GM19239 (cell line): Measurements from ENCODE around the gene ARVCF.

Experiments
- DNase-seq: peaks from one replicate; pipeline ENCODE4 v3.0.0; 2011; ENCODE audit warnings: low spot score; ENCODE audit not compliant: insufficient read length
- FAIRE-seq: peaks from 2 replicates; lab custom pipeline; 2011; peaks lifted over from hg19 to GRCh38; lab: Jason Lieb, UNC

Gene ARVCF

DNA sequence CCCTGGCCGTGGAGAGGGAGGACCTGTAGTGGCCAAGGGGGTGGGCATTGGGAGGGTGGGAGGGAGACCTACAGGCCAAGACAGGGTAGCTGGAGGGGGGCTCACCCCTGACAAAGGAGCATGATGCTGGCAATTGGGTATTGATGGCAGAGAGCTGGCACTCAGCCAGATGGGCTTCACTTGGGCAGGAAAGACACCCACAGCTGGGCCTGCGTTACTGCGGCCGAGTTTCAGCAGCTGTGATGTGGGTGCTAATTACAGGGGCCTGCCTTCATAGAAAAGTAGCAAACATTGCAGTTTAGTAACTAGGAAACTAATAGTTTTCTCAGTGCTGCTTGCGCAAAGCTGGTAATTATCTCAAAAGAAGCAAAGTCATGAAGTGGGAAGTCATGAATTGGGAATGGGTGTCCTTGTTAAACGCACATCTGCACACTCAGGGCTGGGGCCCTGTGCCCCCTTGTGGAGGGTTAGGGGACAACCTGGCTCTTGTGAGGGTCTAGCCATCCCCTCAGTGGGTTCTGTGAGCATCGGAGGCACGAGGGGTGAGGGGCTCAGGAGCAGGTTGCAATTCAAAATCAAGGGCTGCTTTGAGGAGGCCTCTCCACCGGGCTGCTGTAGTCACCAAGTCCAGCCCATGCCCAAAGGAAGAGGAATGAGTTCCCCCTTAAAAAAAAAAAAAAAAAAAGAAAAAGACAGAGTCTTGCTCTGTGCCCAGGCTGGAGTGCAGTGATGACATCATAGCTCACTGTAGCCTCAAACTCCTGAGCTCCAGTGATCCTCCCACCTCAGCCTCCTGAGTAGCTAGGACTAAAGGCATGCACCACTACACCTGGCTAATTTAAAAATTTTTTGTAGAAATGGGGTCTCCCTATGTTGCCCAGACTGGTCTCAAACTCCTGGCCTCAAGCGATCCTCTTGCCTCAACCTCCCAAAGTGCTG lies 50.6 kb downstream of the ARVCF start:
- DNase-seq (no peak), FAIRE-seq (no peak)

DNA sequence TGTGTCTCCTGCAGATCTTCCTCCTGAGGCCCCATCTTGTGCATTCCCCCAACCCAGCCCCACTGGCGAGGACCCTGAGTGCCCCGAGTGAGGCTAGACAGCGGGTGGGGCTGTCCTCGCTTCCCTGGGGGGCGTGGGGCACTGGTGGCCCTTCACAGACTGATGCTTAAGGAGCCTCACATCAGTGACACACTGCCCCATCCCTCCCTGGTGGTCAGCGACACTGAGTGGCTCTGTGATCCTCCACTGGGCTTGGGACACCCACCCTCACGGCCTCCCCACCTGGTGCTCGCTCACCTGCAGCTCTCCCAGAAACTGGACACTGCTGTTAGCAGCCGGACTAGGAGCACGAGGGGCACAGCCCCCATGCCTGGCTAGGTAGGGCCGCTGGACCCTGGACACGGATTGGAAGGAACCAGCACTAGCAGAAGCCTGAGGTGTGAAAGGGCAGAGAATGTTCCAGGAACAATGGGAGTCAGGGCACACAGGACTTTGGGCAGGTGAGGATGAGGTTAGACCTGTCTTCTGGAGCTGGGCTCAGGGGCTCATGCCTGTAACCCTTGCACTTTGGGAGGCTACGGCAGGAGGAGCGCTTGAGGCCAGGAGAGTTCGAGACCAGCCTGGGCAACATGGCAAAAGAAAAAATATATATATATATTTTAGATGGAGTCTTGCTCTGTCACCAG lies 51.8 kb downstream of the ARVCF start:
- FAIRE-seq (no peak), DNase-seq (no peak)

DNA sequence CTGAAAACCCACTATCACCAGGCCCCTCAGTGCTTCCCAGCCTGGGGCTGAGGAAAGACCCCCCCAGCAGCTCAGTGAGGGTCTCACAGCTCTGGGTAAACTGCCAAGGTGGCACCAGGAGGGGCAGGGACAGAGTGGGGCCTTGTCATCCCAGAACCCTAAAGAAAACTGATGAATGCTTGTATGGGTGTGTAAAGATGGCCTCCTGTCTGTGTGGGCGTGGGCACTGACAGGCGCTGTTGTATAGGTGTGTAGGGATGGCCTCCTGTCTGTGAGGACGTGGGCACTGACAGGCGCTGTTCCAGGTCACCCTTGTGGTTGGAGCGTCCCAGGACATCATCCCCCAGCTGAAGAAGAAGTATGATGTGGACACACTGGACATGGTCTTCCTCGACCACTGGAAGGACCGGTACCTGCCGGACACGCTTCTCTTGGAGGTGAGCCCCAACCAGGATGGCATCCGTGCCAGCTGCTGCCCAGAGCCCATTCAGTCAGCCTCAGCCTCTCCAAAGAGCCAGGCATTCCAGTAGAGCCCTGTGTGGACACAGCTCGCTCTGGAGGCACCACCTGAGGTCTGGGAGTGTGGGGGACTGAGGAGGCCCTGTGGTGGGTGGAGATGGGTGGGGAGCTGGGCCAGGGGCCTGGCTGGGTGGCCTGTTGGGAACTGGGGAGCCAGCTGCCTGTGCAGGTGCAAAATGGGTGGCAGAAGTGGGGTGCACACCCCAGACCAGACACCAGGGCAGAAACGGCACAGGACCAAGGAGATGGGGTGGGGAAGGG lies 52.6 kb downstream of the ARVCF start:
- FAIRE-seq, result no peak

DNA sequence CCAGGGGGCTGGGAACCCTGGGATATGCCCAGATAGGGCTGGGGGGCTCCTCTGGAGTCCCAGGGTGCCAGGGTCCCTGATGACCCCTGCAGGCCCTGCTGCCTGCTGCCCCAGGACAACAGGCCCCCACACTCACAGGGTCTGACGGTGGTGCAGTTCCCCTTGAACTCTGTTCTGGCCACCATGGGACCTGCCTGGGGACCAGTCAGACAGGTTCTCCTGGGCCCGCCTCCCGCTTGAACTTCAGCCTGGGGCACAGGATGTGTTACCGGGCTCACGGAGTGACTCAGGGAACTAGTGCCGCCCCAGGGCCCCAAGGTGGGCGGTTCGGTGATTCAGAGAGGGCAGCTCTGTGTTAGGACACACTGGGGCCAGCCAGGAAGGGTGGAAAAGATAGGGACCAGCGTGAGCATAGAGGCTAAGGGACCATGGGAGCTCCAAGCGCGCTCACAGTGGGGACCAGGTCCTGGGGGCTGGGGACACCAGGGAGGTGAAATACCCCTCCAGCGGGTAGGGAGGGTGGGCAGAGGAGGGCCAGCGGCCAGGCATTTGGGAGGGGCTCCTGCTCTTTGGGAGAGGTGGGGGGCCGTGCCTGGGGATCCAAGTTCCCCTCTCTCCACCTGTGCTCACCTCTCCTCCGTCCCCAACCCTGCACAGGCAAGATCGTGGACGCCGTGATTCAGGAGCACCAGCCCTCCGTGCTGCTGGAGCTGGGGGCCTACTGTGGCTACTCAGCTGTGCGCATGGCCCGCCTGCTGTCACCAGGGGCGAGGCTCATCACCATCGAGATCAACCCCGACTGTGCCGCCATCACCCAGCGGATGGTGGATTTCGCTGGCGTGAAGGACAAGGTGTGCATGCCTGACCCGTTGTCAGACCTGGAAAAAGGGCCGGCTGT lies 53.5 kb downstream of the ARVCF start:
- FAIRE-seq (no peak), DNase-seq (no peak)

More for the DNA sequence above, 52.6 kb downstream of the ARVCF start:
- DNase-seq, result no peak

DNA sequence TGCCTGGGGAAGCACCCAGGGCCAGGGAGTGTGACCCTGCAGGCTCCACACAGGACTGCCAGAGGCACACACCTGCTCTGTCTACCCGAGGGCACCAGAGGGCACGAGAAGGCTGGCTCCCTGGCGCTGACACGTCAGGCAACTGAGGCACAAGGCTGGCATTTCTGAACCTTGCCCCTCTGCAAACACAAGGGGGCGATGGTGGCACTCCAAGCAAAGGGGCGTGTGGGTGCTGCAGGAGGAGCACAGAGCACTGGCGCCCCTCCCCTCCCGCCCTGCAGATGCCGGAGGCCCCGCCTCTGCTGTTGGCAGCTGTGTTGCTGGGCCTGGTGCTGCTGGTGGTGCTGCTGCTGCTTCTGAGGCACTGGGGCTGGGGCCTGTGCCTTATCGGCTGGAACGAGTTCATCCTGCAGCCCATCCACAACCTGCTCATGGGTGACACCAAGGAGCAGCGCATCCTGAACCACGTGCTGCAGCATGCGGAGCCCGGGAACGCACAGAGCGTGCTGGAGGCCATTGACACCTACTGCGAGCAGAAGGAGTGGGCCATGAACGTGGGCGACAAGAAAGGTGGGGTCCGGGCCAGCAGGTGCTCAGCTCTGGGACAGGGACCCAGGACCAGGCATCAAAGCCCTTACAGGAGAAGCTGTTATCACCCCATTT lies 54.2 kb downstream of the ARVCF start:
- DNase-seq, result peak; percentile 70
- no peak for FAIRE-seq

DNA sequence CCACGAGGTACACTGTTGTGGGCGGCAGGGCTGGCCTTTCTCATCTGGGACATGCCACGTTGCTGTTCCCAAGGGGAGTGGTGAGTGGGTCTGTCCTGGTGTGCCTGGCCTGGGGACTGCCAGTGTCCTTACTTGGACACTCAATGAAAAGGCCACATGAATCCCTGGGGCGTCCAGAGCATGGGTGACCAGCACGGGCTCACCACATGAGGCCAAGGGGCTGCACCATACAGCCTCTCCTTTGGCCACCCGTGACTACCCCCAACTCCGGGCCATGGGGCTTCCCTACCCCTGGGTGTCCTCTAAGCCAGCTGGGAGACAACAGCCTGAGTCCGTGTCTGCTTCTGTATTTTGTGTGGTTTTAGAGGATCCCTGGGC lies 54.8 kb downstream of the ARVCF start:
- DNase-seq, result no peak
- no peak for FAIRE-seq

DNA sequence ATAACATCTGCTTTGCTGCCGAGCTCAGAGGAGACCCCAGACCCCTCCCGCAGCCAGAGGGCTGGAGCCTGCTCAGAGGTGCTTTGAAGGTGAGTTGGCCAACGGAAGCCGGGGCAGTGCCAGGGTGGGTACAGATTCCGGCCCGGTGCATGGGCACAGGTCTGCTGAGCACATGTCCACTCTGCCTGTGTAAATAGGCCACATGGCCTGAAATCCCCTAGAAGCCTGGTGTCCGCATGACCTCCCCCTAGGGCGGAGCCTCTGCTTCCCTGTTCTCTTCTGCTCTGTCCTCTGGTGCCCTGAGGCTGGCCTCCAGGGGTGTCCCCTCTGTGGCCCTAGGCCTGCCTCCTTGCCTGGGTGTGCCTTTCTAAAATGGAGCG lies 55.4 kb downstream of the ARVCF start:
- no peak for DNase-seq
- no peak for FAIRE-seq

DNA sequence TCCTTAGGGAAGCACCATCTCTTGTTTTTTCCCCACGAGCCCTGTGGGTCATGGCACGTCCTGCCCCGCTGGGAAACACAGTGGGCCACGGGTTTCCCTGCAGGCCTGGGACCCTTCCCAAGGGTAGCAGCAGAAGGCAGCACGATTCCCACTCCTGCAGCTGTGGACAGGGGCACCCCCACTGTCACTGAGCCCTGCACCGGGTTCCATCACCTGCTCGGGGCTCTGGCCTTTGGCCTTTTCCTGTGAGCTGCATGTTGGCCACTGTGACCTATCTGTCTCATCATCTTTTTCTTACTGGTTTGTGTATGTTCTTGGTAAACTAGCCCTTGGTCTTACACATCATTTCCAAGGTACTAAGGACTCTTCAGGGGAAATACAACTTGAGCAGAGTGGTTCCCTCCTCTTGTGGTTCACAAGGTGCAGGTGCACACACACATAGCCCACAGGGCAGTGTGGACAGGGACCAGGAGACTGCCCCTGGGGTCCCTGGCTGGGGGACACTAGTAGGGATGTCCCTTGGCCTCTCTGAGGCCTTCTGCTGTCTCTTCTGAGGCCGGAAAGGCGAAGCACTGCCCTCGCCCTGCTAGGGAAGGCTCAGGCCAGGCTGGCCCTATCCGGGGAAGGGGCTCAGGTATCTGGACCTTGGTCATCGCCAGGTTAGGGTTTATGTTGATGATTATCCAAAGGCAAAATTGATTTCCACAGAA lies 56.0 kb downstream of the ARVCF start:
- FAIRE-seq (no peak), DNase-seq (no peak)

DNA sequence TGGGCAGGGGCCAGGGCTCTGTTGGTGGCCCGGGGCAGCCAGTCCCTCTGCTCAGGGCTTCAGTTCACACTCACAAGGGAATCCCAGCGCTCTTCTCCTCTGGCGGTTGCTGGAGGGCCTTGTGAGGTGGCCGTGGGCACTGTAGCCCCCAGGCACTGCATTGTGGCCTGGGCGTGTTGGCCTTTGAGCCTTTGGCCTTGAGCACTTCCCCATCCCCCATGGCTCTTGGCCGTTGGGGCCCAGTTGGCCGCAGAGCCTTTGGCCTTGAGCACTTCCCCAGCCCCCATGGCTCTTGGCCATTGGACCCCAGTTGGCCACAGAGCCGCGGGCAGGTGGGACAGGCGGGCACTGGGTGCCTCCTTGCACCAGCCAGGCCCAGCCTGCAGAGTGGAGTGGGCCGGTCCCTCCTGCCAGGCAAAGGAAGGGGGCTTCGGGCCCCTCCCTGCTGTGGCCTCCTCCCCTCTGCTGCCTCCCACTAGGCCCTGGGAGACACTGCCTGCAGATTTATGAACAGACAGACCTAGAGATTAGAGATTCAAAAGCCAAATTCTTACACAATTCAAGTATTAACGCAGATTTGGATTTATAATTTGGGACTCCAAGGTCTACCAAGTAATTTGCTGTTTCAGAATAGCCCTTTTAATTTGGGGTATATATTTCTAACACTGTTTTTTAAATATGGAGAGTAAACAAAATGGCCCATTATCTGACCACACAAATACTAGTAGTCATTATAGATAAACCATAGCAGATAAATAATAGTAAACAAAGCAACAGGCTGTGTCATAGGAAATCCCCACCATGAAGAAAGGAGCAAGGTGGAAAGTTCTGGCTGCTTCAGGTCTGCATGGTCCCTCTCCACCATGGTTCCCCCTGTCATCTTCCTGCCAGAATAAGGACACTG lies 56.8 kb downstream of the ARVCF start:
- DNase-seq (no peak), FAIRE-seq (no peak)

DNA sequence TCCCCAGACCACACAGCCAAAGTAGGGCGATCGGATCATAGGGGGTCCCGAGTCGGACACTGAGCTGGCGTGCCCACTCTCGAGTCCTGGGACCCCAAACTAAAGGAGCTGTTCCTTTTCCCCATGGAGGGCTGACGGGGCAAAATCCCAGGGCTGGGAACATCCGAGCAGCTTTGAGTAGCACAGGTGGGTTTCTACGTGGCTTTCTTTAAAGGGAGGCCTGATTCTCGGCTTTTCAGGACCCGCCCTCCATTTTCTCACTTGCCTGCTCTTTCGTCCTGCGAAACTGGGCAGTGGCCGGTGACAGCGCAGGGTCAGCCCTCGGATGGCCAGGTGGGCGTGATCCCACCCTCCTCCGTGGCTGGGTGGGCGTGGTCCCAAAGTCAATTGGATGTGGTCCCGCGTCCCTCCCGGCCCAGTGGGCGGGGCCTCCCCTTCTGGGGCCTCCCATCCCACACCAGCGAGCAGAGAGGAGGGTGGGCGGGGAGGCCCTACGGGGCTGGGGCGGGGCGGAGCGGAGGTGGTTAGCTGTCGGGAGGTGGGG lies 57.5 kb downstream of the ARVCF start:
- no peak for DNase-seq
- no peak for FAIRE-seq

DNA sequence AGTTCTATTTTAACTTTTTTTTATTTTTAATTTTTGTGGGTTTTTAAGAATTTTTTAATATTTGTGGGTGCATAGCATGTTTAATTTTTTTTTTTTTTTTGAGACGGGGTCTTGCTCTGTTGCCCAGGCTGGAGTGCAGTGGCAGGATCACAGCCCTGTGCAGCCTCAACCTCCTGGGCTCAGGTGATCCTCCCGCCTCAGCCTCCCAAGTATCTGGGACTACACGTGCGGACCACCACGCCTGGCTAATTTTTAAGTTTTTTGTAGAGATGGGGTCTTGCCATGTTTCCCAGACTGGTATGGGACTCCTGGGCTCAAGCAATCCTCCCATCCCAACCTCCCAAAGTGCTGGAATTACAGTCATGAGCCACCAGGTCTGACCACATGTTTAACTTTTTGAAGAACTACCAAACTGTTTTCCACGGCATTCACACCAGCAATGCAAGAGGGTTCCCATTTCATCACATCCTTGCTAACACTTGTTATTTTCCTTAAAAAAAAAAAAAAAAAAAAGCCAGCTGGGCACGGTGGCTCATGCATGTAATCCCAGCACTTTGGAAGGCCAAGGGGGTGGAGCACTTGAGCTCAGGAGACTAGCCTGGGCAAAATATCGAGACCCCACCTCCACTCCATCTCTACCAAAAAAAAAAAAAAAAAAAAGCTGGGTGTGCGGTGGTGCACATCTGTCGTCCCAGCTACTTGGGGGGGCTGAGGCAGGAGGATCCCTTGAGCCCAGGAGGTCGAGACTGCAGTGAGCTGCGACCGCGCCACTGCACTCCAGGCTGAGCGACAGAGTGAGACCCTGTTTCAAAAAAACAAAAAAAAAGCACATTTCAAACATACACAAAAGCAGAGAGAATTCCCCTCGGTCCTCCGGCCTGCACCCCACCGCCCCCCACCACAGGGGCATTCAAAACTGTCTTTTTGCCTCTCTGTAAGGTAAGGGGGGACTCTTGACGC lies 58.3 kb downstream of the ARVCF start:
- no peak for FAIRE-seq
- DNase-seq, result no peak

DNA sequence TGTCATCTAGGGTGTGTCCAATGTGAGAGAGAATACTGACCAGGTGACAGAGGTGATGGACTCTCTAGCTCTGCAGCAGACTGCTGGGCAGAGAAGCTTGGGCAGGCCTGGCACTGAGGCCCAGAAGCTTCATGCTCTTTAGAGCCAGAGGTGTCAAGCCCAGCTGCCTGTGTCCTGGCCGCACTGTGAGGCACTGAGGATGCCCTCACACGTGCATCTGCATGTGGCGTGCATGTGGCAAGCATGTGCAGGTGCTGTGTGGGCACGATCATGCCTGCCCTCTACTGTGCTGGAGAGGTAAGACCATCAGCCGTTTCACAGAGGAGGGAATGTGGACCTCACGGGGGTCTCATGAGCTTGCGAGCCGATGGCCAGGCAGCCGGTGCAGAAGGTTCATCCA lies 59.2 kb downstream of the ARVCF start:
- no peak for DNase-seq
- FAIRE-seq, result no peak

DNA sequence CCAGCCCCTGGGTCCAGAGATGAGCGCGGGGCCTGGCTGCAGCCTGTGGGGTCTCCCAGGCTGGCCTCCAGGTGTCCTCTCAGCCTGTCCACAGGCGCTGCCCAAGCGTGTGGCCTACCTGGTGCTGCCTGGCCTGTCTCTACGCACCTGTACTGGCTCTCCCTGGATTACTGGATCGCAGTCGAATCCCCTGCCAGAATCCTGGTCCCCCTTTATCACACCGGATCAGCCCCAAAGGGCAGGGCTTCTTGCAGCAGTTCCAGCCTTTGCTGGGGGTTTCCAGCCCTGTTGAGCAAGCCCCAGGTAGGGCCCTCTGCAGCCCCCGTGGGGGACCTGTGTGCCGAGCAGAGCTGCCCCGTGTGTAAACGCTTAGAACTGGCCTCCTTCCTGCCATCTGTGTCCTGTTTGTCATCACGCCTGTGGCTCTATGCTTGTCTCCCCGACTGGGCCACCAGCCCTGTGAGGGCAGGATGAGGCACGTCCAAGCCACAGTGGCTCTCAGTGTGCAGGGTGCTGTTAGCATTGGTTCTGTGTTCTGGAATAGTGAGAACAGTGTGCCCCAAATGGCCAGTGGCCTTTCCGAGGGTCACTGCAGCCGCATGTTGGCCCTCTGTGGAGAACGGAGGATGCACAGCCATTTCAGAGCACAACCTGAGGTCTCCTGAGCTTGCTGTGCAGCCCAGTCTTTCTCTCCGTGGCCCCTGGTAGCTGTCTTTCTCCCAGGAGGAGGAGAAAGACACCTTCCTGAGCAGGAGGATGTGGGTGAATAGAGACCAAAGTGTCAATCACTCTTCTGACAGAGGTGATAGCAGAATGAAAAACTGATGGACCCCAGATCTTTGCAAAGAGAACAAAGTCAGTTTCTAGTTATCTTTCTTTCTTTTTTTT lies 61.1 kb downstream of the ARVCF start:
- FAIRE-seq, result no peak
- DNase-seq, result no peak

DNA sequence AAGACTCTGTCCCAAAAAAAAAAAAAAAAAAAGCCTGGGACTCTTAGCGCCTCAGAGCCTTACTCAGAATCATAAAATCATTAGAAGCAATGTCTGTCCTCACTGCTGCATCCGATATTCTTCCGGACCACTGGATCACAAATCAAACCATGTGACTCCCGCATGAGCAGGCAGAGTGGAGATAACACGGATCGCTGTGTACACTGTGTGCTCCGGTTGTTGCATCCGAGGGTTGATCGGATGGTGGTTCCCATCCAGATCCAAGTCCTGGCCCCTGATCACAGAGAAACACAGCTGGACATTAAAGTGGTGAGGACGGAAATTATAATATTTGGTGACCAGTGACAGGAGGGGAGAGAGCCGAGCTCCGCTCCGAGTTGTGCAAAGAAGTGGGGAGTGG lies 65.3 kb downstream of the ARVCF start:
- FAIRE-seq, result no peak
- no peak for DNase-seq

DNA sequence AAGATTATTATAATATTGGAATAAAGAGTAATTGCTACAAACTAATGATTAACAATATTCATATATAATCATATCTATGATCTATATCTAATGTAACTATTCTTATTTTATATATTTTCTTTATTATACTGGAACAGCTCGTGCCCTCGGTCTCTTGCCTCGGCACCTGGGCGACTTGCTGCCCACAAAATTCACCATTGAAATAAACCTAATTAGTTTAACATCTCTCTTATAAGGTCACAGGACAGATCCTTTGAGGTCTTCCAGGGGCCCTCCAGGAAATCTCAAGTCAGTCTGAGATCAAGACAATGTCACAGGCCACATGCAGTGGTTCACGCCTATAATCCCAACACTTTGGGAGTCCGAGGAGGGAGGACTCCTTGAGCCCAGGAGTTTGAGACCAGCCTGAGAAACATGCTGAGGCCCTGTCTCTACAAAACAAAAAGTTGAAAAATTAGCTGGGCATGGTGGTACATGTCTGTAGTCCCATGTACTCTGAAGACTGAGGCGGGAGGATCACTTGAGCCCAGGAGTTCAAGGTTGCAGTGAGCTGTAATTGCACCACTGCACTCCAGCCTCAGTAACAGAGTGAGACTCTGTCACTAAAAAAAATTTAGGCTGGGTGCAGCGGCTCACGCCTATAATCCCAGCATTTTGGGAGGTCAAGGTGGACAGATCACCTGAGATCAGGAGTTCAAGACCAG lies 68.4 kb downstream of the ARVCF start:
- DNase-seq, result no peak
- FAIRE-seq, result no peak
